HEK293 (cell line): ENCODE measurements around the gene POLR3C.
A peak's percentile ranks its signal among the peaks of the same experiment; 100 is the strongest.

ENCODE experiments used
- BCL11B ChIP-seq: fragments of 450-650 bp; formaldehyde crosslinking; IDR thresholded peaks from 2 replicates; pipeline ENCODE4 v1.5.1; 2016; ENCODE audit warnings: low read depth, missing biosample characterization, missing genetic modification characterization
- GLI4 ChIP-seq: fragments of 450-650 bp; formaldehyde crosslinking; IDR thresholded peaks from 2 replicates; pipeline ENCODE4 v1.5.1; 2016; ENCODE audit warnings: missing biosample characterization, missing genetic modification characterization
- MEIS1 ChIP-seq: sonication (generic); formaldehyde crosslinking; IDR thresholded peaks from 2 replicates; pipeline ENCODE4 v1.8.1; 2022; ENCODE audit warnings: missing genetic modification reagents, mild to moderate bottlenecking, borderline replicate concordance
- MZF1 ChIP-seq: fragments of 450-650 bp; formaldehyde crosslinking; IDR thresholded peaks from 2 replicates; pipeline ENCODE4 v1.5.1; 2017; ENCODE audit warnings: missing biosample characterization, missing genetic modification characterization, borderline replicate concordance
- PRDM1 ChIP-seq: fragments of 450-650 bp; formaldehyde crosslinking; IDR thresholded peaks from 2 replicates; pipeline ENCODE4; 2016; ENCODE audit warnings: missing biosample characterization, missing genetic modification characterization
- REST ChIP-seq: fragments of 450-650 bp; formaldehyde crosslinking; IDR thresholded peaks from 2 replicates; pipeline ENCODE4 v1.5.1; 2016; ENCODE audit warnings: missing biosample characterization, missing genetic modification characterization
- SP7 ChIP-seq: fragments of 450-650 bp; formaldehyde crosslinking; IDR thresholded peaks from 2 replicates; pipeline ENCODE4 v1.5.1; 2016; ENCODE audit warnings: missing biosample characterization, missing genetic modification characterization
- ZBTB21 ChIP-seq: fragments of 450-650 bp; formaldehyde crosslinking; IDR thresholded peaks from 2 replicates; pipeline ENCODE4 v1.5.1; 2017; ENCODE audit warnings: missing biosample characterization, missing genetic modification characterization
- ZBTB8A ChIP-seq: fragments of 450-650 bp; formaldehyde crosslinking; IDR thresholded peaks from 2 replicates; pipeline ENCODE4 v1.5.1; 2016; ENCODE audit warnings: missing biosample characterization, missing genetic modification characterization
- ZIC2 ChIP-seq: fragments of 450-650 bp; formaldehyde crosslinking; IDR thresholded peaks from 2 replicates; pipeline ENCODE4 v1.5.1; 2016; ENCODE audit warnings: missing biosample characterization, missing genetic modification characterization
- ZNF114 ChIP-seq: fragments of 450-650 bp; formaldehyde crosslinking; IDR thresholded peaks from 2 replicates; pipeline ENCODE4 v1.5.0; 2017; ENCODE audit warnings: missing biosample characterization, missing genetic modification characterization
- ZNF221 ChIP-seq: fragments of 450-650 bp; formaldehyde crosslinking; IDR thresholded peaks from 2 replicates; pipeline ENCODE4 v1.5.1; 2017; ENCODE audit warnings: missing biosample characterization, missing genetic modification characterization, borderline replicate concordance
- ZNF223 ChIP-seq: fragments of 450-650 bp; formaldehyde crosslinking; IDR thresholded peaks from 2 replicates; pipeline ENCODE4 v1.5.1; 2016; ENCODE audit warnings: missing biosample characterization, missing genetic modification characterization
- ZNF23 ChIP-seq: fragments of 450-650 bp; formaldehyde crosslinking; IDR thresholded peaks from 2 replicates; pipeline ENCODE4 v1.5.1; 2016; ENCODE audit warnings: missing biosample characterization, missing genetic modification characterization, borderline replicate concordance
- ZNF302 ChIP-seq: fragments of 450-650 bp; formaldehyde crosslinking; IDR thresholded peaks from 2 replicates; pipeline ENCODE4 v1.5.1; 2016; ENCODE audit warnings: missing biosample characterization, missing genetic modification characterization, low read depth
- ZNF311 ChIP-seq: fragments of 450-650 bp; formaldehyde crosslinking; IDR thresholded peaks from 2 replicates; pipeline ENCODE4 v1.5.1; 2017; ENCODE audit warnings: missing biosample characterization, missing genetic modification characterization, borderline replicate concordance
- ZNF350 ChIP-seq: fragments of 450-650 bp; formaldehyde crosslinking; IDR thresholded peaks from 2 replicates; pipeline ENCODE4 v1.5.0; 2017; ENCODE audit warnings: missing biosample characterization, mild to moderate bottlenecking, missing genetic modification characterization
- ZNF362 ChIP-seq: fragments of 450-650 bp; formaldehyde crosslinking; IDR thresholded peaks from 2 replicates; pipeline ENCODE4 v1.5.1; 2016; ENCODE audit warnings: missing biosample characterization, missing genetic modification characterization
- ZNF391 ChIP-seq: fragments of 450-650 bp; formaldehyde crosslinking; IDR thresholded peaks from 2 replicates; pipeline ENCODE4 v1.5.1; 2016; ENCODE audit warnings: low read depth, missing biosample characterization, missing genetic modification characterization, borderline replicate concordance
- ZNF610 ChIP-seq: fragments of 450-650 bp; formaldehyde crosslinking; IDR thresholded peaks from 2 replicates; pipeline ENCODE4 v1.5.1; 2016; ENCODE audit warnings: missing biosample characterization, missing genetic modification characterization, borderline replicate concordance
- ZNF692 ChIP-seq: fragments of 450-650 bp; formaldehyde crosslinking; IDR thresholded peaks from 2 replicates; pipeline ENCODE4 v1.5.1; 2016; ENCODE audit warnings: missing biosample characterization, missing genetic modification characterization
- ZNF76 ChIP-seq: fragments of 450-650 bp; formaldehyde crosslinking; IDR thresholded peaks from 2 replicates; pipeline ENCODE4; 2016; ENCODE audit warnings: low read depth, missing biosample characterization, missing genetic modification characterization, borderline replicate concordance
- ZNF785 ChIP-seq: fragments of 450-650 bp; formaldehyde crosslinking; IDR thresholded peaks from 2 replicates; pipeline ENCODE4 v1.5.1; 2016; ENCODE audit warnings: missing biosample characterization, missing genetic modification characterization
- ZNF843 ChIP-seq: fragments of 450-650 bp; formaldehyde crosslinking; IDR thresholded peaks from 2 replicates; pipeline ENCODE4 v1.5.1; 2016; ENCODE audit warnings: missing biosample characterization, missing genetic modification characterization
- ZSCAN16 ChIP-seq: fragments of 450-650 bp; formaldehyde crosslinking; IDR thresholded peaks from 2 replicates; pipeline ENCODE4 v1.5.1; 2016; ENCODE audit warnings: missing biosample characterization, missing genetic modification characterization
- ZSCAN18 ChIP-seq: fragments of 450-650 bp; formaldehyde crosslinking; IDR thresholded peaks from 2 replicates; pipeline ENCODE4 v1.5.1; 2016; ENCODE audit warnings: missing biosample characterization, missing genetic modification characterization
- TF ChIP-seq, protein P1 (sequence below): fragments of 450-650 bp; formaldehyde crosslinking; IDR thresholded peaks from 2 replicates; pipeline ENCODE4 v1.5.1; 2017; ENCODE audit warnings: missing biosample characterization, missing genetic modification characterization
- TF ChIP-seq, protein P2 (sequence below): fragments of 450-650 bp; formaldehyde crosslinking; IDR thresholded peaks from 2 replicates; pipeline ENCODE4 v1.5.1; 2016; ENCODE audit warnings: missing biosample characterization, missing genetic modification characterization

The POLR3C gene

GRCh38 chr1:145891587-145892485, 67.8 kb downstream of the POLR3C start (continued):
- TF ChIP-seq REST (peak; percentile 19; the same call in 1 of the 2 replicates), ZBTB8A (tag by site-specific recombination) (peak; percentile 97), ZNF391 (peak; percentile 45; the same call in 1 of the 2 replicates), ZNF362 (tag by site-specific recombination) (no peak; the same call in 1 of the 2 replicates), SP7 (tag by site-specific recombination) (peak; percentile 84), ZNF23 (tag by site-specific recombination) (no peak), MEIS1 (CRISPR knock-in tag) (no peak), ZNF785 (no peak), GLI4 (tag by site-specific recombination) (no peak), ZNF692 (tag by site-specific recombination) (peak; percentile 71), ZNF610 (tag by site-specific recombination) (no peak; the same call in 1 of the 2 replicates), ZNF302 (tag by site-specific recombination) (no peak), ZNF76 (no peak), ZNF221 (tag by site-specific recombination) (no peak), PRDM1 (tag by site-specific recombination) (peak; percentile 92), BCL11B (no peak), ZNF311 (tag by site-specific recombination) (no peak), ZNF223 (no peak), ZIC2 (peak; percentile 69), ZNF114 (tag by site-specific recombination) (no peak), ZBTB21 (tag by site-specific recombination) (0 out of 2 replicates have a peak, but pooled peaks have one; percentile 24), ZNF350 (no peak), ZSCAN18 (tag by site-specific recombination) (no peak), MZF1 (tag by site-specific recombination) (peak; percentile 95), ZSCAN16 (tag by site-specific recombination) (no peak), ZNF843 (no peak)
- TF ChIP-seq, protein P1, sequence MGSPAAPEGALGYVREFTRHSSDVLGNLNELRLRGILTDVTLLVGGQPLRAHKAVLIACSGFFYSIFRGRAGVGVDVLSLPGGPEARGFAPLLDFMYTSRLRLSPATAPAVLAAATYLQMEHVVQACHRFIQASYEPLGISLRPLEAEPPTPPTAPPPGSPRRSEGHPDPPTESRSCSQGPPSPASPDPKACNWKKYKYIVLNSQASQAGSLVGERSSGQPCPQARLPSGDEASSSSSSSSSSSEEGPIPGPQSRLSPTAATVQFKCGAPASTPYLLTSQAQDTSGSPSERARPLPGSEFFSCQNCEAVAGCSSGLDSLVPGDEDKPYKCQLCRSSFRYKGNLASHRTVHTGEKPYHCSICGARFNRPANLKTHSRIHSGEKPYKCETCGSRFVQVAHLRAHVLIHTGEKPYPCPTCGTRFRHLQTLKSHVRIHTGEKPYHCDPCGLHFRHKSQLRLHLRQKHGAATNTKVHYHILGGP (tag by site-specific recombination) = no peak
- TF ChIP-seq, protein P2, sequence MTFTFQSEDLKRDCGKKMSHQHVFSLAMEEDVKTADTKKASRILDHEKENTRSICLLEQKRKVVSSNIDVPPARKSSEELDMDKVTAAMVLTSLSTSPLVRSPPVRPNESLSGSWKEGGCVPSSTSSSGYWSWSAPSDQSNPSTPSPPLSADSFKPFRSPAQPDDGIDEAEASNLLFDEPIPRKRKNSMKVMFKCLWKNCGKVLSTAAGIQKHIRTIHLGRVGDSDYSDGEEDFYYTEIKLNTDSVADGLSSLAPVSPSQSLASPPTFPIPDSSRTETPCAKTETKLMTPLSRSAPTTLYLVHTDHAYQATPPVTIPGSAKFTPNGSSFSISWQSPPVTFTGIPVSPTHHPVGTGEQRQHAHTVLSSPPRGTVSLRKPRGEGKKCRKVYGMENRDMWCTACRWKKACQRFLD = no peak
